Mononuclear cell (primary cell): ENCODE results near the gene AIM2. TPM values are rescaled to one million over a fixed set of nuclear protein-coding genes. Genes with fewer than 3 reads are reported as not detected.

Experiments used
- H3K27me3 ChIP-seq: 2 replicates; pipeline ENCODE4 v1.6.0; 2011; ENCODE audit warnings: low read length, control low read depth; ENCODE audit not compliant: insufficient read depth
- H3K4me1 ChIP-seq: 2 replicates; pipeline ENCODE4 v1.5.1; 2011; ENCODE audit warnings: mild to moderate bottlenecking, low read length, control low read depth; ENCODE audit not compliant: insufficient read depth
- H3K4me3 ChIP-seq: 2 replicates; pipeline ENCODE4 v1.5.1; 2011; ENCODE audit warnings: mild to moderate bottlenecking, low read length, moderate library complexity
- H3K9me3 ChIP-seq: 2 replicates; pipeline ENCODE4 v1.5.1; 2011; ENCODE audit warnings: low read depth, mild to moderate bottlenecking, control low read depth, low read length
- total RNA-seq: library from RNA; depleted of rRNA; stranded (reverse); fragments of >200 nt; gene quantifications from one replicate; pipeline ENCODE4 v1.2.3, GENCODE V29; 2012

The AIM2 gene
- total RNA-seq, 1 donor = 2.1 TPM

DNA sequence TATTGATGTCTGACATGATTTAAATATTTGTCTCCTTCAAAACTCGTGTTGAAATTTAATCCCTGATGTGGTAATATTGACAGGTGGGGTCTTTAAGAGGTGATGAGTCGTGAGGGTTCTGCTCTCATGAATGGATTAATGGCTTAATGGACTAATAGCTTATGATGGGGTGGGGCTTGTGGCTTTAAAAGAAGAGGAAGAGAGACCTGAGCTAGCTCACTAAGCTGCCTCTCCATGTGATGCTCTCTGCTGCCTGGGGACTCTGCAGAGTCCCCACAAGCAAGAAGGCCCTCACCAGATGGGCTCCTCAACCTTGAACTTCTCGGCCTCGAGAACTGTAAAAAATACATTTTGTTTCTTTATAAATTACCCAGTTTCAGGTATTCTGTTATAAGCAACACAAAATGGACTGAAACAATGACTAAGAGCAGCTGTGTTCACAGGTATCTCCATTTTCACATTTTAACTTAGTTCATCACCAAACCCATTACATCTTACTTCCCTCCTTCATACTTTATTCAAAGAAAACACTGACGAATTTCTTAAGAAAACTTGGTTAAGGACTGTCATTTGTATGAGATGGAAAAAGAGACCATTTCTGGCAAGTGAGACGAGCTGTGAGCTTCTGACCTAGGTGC lies 12.1 kb upstream of the AIM2 start:
- no peaks in the 10 kb centered on the region for H3K9me3 ChIP-seq
- H3K27me3 ChIP-seq = no peaks in the 10 kb centered on the region
- no peak overlapping the region for H3K4me3 ChIP-seq
- peaks cover 85% of the 10 kb centered on the region for H3K4me1 ChIP-seq

DNA sequence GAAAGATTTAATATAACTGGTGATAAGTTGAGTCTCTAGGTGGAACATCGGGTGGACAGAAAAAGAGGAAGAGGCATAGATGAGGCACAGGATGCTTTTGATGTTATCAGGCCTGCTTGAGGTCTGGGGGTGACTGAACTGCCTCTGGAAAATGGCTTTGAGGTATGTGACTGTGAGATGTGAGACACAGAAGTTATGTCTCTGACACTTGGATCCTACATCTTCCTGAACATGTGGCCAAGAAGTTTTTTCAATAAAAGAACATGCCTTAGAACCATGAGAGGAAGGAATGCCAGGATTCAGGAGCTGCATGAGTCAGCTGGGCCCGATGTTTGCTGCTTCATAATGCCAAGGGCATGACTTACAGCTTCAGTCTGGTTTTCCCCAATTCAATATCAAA lies 11.5 kb upstream of the AIM2 start:
- H3K4me1 ChIP-seq = peaks cover 82% of the 10 kb centered on the region
- H3K4me3 ChIP-seq = no peak overlapping the region
- H3K27me3 ChIP-seq = no peaks in the 10 kb centered on the region

DNA sequence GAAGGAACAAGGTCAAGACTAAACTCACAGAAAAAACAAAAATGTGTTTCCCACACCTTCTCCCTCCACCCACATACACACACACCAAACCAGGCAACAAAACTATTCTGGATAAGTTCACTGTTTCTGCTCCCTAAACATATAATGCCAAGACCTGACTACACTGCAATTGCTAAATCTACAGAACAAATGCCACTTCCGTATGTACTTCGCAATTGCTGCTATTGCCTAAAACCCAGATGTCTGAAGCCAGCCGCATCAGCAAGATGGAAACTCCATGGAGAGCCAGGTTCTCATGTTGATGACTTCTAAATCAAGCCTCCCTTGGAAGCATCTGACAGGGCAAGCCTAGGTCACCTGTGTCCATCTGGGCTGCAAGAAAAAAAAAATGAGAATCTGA lies 8.3 kb upstream of the AIM2 start:
- Histone ChIP-seq H3K4me3 (no peak overlapping the region), H3K4me1 (peaks cover 54% of the 10 kb centered on the region), H3K9me3 (no peaks in the 10 kb centered on the region), H3K27me3 (no peaks in the 10 kb centered on the region)

More for the DNA sequence above, 11.5 kb upstream of the AIM2 start:
- no peaks in the 10 kb centered on the region for H3K9me3 ChIP-seq

DNA sequence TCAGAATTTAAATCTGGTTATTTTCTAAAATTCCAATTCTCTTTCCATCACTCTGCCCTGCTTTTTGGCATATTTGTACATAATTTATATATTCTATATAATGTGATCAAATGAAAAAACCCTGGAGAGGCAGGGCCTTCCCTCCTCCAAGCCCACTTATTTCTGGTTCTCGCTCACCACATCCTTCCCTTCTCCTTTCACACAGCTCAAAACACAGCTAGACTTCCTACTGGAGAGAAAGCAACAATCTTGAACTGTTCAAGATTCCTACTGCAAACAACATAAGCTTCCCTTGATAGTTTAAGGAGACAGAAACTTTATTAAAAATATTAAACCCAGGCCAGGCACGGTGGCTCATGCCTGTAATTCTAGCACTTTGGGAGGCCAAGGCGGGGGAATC lies 7.6 kb upstream of the AIM2 start:
- no peaks in the 10 kb centered on the region for H3K9me3 ChIP-seq
- peaks cover 47% of the 10 kb centered on the region for H3K4me1 ChIP-seq
- no peaks in the 10 kb centered on the region for H3K27me3 ChIP-seq
- H3K4me3 ChIP-seq = no peak overlapping the region

DNA sequence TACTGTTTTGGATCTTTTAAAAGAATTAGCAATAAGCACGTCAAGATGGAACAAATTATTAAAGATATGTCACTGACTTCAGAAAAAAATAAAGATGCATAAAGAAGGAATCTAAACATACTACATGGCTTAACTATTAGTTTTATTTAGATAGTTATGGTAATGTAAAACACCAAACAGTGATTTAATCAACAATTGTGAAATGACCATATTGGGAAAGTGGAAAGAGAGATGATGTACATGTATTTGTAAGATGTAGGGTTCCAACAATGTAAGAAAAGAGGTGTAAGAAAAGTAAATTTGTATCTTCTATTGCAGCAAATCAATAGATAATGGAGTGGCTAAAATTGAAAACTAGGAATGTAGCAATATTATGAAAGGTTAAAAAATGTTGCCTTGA lies 6.4 kb upstream of the AIM2 start:
- Histone ChIP-seq H3K27me3 (no peaks in the 10 kb centered on the region), H3K4me1 (peaks cover 43% of the 10 kb centered on the region), H3K4me3 (no peak overlapping the region), H3K9me3 (no peaks in the 10 kb centered on the region)

DNA sequence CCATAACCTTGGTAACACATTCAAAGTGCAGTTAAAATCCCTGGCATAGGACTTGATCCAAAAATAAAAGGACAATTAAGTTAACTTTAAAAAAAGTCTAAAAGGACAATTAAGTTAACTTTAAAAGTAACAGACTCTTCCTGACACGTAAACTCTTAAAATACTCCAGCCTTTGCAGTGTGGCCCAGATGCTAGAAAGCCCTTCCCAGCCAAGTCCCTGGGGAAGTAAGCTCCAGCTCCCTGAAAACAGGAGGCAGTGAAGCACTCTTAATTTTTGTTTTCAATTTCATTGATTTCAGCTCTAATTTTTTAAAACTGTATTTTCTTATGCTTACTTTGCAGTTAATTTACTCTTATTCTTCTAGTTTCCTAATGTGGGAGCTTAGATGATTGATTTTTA lies 5.1 kb upstream of the AIM2 start:
- Histone ChIP-seq H3K4me3 (no peak overlapping the region), H3K27me3 (no peaks in the 10 kb centered on the region), H3K4me1 (peaks cover 46% of the 10 kb centered on the region), H3K9me3 (no peaks in the 10 kb centered on the region)

DNA sequence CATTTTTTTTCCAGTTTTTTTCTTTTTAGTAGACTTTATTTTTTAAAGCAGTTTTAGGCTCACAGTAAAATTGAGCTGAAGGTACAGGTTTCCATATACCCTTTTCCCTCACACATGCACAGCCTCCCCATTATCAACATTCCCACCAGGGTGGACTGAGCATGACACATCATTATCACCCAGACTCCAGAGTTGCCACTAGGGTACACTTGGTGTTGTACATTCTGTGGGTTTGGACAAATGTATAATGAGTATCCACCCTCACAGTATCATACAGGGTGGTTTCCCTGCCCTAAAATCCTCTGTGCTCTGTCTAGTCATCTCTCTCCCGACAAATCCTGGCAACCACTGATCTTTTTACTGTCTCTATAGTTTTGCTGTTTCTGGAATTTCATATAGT lies 3.0 kb upstream of the AIM2 start:
- Histone ChIP-seq H3K9me3 (no peaks in the 10 kb centered on the region), H3K4me1 (peaks cover 37% of the 10 kb centered on the region), H3K27me3 (no peaks in the 10 kb centered on the region), H3K4me3 (no peak overlapping the region)

DNA sequence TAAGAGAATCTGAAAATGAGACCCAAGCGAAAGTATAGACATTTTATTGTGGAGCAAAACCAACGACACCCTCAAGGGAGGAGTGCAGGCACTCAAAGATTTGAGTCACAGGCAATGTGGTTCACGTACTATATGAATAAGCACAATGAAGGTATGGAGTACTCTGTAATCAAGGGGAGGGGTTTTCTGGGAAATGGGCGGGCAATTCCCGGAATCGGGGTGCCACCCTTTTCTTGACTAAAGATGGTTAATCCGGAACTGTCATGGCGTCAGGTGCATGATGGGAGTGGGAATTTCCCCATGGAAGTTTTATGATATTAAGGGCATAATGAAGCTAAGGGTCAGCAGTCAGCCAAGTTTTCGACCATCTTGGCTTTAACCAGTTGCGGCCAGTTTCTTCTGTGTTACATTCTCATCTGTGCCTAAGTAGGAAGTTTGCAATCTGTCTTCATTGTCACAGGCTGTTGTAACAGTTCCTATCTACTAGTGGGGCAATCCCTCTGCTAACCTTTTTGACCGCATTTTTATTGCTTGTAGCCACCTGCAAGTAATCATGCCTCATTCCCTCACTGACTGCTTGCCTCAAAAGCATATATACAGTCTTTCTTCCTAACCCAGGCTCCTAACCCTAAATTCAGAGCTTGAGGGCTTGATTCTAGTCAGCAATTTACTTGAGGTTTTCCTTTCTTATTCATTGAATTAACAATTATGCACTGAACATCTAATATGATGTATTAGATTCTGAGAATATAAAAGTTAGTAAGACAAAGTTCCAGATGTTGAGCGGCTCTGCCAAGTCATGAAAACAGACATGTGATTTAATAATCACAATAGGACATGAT lies 775 bp upstream of the AIM2 start:
- Histone ChIP-seq H3K4me3 (no peak overlapping the region), H3K9me3 (no peaks in the 10 kb centered on the region), H3K4me1 (peaks cover 28% of the 10 kb centered on the region), H3K27me3 (no peaks in the 10 kb centered on the region)

DNA sequence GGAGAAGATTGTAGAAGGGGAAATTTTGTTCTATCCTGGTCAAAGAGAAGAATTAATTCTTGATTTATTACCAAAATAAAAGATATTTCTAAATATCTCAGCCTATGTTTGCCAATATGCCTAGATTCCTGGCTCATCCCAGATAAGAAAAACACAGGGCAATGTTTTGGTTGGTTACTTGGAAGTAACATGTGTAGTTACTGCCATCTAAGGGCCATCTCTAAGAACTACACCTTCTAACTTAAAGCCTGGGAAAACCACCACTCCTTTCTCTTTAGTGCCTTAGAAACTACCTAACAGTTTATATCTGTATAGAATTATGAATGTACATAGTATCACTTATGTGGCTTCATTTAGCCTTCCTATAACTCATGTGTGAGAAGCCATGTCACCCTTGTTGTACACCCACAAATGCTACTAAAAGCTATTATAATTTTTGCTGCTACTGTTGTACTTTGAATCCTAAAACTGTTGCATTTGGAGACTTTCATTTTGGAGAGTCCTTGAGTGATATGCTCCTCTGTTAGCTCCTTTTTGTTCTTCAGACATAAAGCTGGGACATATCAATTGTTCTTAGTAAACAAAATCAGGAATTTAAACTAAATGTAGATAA lies 4.5 kb downstream of the AIM2 start:
- Histone ChIP-seq H3K27me3 (no peaks in the 10 kb centered on the region), H3K4me1 (peaks cover 54% of the 10 kb centered on the region), H3K9me3 (no peaks in the 10 kb centered on the region), H3K4me3 (no peak overlapping the region)

DNA sequence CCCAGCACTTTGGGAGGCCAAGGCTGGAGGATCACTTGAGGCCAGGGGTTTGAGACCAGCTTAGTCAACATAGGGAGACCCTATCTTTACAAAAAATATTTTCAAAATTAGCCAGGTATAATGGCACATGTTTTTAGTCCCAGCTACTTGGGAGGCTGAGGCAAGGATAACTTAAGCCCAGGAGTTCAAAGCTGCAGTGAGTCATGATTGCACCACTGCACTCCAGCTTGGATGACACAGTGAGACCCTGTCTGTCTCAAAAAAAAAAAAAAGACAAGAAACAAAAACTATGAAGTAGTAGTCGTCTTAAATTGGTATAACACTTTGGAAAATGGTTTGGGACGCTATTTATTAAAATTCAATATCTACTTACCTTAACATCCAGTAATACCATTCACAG lies 7.7 kb downstream of the AIM2 start:
- Histone ChIP-seq H3K27me3 (no peaks in the 10 kb centered on the region), H3K9me3 (no peaks in the 10 kb centered on the region), H3K4me3 (no peak overlapping the region), H3K4me1 (peaks cover 55% of the 10 kb centered on the region)

DNA sequence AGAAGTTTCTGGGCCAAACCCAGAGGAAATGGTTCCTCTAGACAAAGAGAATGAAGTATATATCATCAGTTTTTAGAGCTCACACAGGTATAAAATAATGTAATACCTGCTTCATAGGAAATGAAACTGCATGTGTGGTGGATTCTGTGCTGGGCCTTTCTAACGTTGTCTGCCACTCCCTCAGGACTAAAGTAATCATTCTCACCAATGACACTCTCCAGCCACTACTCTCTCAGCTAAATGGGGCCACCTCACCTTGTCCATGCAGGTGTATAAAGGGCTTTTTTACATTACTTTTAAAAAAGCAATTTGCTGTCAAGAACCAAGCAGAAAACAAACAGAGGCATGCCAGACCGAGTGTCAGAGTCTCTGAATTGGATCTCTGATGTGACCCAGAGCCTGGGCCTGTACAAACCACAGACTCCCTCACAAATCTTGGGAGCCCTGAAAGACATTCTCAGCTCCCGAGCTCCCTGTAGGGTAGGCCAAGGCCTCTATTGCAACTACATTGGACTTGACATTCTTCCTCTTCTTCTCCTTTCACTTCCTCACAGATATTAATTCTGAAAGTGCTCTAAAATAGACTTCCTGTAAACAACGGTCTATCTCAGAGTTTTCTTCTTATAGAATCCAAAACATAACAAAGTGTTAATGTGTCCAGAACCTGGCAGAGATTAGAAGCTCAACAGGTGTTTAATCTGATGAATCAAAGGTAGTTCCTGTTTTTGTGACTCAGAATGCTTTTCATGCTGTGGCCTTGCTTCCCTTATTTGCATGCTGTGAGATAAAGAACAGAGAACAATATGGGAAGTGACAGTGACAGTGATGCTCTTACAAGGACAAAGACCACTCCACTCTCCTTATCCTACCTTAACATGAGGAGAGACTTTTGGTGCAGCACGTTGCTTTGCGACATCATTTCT lies 8.6 kb downstream of the AIM2 start:
- H3K4me3 ChIP-seq = no peak overlapping the region
- no peaks in the 10 kb centered on the region for H3K27me3 ChIP-seq
- H3K9me3 ChIP-seq = no peaks in the 10 kb centered on the region
- H3K4me1 ChIP-seq = peaks cover 55% of the 10 kb centered on the region

DNA sequence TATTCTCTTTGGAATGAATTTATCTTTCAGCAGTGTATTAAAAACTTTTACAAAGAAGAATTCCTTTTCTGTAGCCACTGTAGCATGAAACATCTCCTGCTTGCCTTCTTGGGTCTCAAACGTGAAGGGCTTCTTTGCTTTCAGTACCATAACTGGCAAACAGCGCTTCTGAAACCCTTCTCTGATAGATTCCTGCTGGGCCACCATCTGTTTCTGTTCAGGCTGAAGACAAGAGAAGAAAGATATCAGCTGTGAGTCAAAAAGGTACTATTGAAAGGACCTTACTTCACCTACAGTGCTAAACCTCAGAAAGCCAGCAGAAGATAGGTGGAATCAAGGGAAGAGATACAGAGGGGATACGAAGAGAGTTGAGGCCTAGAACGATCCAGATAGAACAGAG lies 10.5 kb downstream of the AIM2 start:
- Histone ChIP-seq H3K27me3 (no peaks in the 10 kb centered on the region), H3K4me3 (no peak overlapping the region), H3K4me1 (peaks cover 49% of the 10 kb centered on the region), H3K9me3 (no peaks in the 10 kb centered on the region)

DNA sequence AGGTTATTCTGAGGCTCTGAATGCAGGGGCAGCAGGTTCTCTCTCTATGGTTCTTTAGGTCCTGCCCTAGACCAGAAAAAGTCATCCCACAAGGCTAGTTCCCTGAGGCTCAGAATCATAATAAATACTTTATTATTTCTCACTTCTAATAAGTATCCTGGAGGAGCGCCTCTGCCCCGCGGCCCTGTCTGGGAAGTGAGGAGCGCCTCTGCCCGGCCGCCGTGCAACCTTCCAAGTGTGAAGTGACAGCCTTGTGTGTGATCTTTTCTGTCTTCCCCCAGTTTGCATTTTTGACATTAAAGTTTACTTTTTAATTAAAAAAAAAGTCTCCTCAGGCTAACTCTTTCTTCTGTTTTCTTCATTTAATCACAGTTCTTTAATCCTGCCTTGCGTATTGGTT lies 11.5 kb downstream of the AIM2 start:
- H3K9me3 ChIP-seq = no peaks in the 10 kb centered on the region
- no peak overlapping the region for H3K4me3 ChIP-seq
- no peaks in the 10 kb centered on the region for H3K27me3 ChIP-seq
- H3K4me1 ChIP-seq = peaks cover 43% of the 10 kb centered on the region

DNA sequence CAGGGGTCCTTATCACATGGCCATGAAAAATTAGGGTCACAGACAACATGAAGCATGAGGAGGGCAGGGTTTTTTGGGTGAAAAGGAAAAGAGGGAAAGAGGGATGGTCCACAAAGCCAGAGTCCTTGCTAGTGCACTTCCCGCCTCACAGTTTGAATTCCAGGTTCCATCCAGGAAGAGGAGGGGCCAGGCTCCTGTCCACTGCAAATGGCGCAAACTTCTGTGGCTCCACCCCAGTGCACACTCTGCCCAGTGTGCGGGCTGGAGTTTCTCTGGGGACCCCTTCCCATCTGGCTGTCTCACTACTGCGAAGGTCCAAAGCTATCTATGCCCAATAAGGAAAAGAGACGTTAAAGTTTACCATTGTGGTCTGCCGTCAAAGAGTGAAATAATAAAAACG lies 17.8 kb downstream of the AIM2 start:
- no peaks in the 10 kb centered on the region for H3K9me3 ChIP-seq
- H3K4me3 ChIP-seq = no peak overlapping the region
- no peaks in the 10 kb centered on the region for H3K27me3 ChIP-seq
- H3K4me1 ChIP-seq = peaks cover 43% of the 10 kb centered on the region
